Fibroblast of pulmonary artery (primary cell): Measurements from ENCODE around the gene FMO1.
A peak's percentile ranks its signal among the peaks of the same experiment; 100 is the strongest.

Experiments used
- DNase-seq: peaks from one replicate; pipeline ENCODE4 v3.0.0-alpha.2; 2010; ENCODE audit warnings: low read depth
- H3K4me3 ChIP-seq: replicated peaks from 2 replicates; pipeline ENCODE4 v1.5.1; 2011; ENCODE audit warnings: low read depth, mild to moderate bottlenecking, control low read depth, low read length, moderate library complexity
- TF ChIP-seq, protein P1 (sequence below): IDR thresholded peaks from 2 replicates; pipeline ENCODE4 v1.5.1; 2011; ENCODE audit warnings: mild to moderate bottlenecking, control low read depth, low read length, inconsistent platforms; ENCODE audit errors: missing control alignments

Gene FMO1

DNA sequence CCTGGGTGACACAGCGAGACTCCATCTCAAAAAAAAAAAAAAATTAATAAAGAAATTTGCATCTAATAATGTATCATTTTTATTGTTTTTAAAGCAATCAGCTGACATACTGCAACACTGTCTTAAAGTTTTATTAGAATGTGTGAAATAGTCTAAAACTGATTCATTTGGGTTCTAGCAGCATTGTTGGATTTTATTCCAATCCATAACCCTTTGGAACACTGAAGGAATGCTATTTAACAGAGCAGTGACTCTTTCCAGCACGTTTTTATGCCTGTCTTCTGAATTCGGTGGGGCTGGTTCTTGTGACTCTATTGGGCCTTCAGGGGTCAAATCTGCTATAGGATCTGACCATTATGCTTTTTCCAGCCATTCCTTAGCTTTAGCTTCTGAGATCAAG, 47.5 kb downstream of the FMO1 start:
- DNase-seq: no peak
- H3K4me3 ChIP-seq: no peak overlapping the region
- TF ChIP-seq, protein P1, sequence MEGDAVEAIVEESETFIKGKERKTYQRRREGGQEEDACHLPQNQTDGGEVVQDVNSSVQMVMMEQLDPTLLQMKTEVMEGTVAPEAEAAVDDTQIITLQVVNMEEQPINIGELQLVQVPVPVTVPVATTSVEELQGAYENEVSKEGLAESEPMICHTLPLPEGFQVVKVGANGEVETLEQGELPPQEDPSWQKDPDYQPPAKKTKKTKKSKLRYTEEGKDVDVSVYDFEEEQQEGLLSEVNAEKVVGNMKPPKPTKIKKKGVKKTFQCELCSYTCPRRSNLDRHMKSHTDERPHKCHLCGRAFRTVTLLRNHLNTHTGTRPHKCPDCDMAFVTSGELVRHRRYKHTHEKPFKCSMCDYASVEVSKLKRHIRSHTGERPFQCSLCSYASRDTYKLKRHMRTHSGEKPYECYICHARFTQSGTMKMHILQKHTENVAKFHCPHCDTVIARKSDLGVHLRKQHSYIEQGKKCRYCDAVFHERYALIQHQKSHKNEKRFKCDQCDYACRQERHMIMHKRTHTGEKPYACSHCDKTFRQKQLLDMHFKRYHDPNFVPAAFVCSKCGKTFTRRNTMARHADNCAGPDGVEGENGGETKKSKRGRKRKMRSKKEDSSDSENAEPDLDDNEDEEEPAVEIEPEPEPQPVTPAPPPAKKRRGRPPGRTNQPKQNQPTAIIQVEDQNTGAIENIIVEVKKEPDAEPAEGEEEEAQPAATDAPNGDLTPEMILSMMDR: no peak

DNA sequence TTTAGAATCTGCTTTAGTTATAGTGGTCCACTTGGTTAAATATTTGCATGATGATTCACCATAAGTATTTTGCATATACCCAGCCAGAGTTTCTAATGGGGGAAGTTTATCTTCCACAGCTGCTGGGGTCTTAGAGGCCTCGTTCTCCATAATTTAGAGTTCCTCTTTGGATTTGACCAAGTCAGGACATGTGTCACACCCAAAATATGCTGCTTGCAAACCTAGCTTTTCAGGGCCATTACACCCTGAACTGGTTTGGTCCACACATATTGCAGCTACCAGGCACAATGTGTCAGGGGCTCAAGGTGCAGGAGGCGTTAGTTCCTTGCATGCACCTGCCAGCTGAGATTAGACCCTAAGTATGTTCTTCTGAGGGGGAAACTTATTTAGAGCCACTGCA, 48.6 kb downstream of the FMO1 start:
- TF ChIP-seq, protein P1: no peak
- DNase-seq: no peak
- no peak overlapping the region for H3K4me3 ChIP-seq

DNA sequence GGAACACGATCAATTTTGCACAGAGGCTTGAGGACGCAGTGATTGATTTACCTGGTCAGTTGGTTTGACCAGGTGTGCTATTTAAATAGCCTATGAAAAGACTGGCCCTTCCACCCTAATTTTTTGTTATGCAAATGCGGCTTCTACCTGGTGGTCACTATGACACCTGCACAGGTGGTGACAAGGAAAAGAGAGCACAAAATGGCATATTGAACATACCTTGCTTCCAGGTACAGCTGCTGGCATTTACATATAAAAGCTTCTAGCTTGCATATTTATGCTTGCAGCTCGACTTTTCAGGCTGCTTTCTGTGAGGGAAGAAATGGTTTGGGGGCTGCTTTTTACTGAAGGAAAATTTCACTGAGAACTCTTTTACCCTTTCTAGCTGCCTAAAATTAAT, 50.4 kb downstream of the FMO1 start:
- no peak overlapping the region for H3K4me3 ChIP-seq
- DNase-seq: no peak
- TF ChIP-seq, protein P1: no peak

DNA sequence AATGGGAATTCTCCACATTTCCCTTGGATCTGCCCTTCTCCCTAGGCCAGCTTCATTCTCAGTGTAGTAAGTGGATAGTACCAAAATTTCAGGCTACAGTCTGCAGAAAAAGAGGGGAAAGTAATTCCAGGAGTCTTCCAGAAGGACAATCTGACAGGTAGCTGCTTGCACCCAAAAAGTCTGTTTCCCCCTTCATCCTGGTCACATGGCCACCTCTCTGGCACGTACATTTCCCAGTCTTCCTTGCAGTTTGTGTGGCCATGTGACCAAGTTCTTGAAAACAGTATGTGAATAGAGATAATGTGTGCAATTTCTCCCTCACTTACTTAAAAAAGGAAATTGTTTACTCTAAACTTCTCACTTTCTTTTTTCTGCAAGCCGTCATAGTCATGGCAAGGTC, 51.0 kb downstream of the FMO1 start:
- TF ChIP-seq, protein P1: no peak
- no peak overlapping the region for H3K4me3 ChIP-seq
- DNase-seq: no peak

DNA sequence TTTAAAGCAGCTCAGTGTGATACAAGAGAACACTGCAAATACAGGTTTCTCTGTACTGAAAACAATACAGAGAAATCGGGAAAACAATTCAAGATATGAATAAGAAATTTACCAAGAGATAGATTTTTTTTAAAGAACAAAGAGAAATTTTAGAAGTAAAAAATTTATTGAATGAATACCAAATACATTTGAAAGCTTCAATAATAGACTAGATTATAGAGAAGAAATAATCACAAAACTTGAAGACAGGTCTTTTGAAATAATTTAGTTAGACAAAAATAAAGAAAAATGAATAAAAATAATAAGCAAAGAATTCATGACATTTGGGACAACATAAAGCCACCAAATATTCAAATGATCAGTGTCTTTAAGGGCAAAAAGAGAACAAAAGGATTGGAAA, 52.1 kb downstream of the FMO1 start:
- no peak for DNase-seq
- TF ChIP-seq, protein P1: no peak
- no peak overlapping the region for H3K4me3 ChIP-seq

DNA sequence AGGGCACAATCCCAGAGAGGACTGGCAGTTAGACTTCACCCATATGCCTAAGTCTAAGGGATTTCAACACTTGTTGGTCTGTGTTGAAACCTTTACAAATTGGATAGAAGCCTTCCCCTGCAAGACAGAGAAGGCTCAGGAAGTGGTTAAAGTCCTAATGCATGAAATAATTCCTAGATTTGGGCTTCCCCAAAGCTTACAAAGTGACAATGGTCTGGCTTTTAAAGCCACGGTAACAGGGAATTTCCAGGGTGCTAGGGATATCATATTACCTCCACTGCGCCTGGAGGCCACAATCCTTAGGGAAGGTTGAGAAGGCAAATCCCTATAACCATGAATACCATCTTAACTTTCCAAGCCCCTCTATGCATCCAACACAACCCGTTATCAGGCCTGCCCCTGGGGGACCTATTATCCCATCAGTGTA, 62.4 kb downstream of the FMO1 start:
- TF ChIP-seq, protein P1: no peak
- no peak overlapping the region for H3K4me3 ChIP-seq
- peak; percentile 14 for DNase-seq

DNA sequence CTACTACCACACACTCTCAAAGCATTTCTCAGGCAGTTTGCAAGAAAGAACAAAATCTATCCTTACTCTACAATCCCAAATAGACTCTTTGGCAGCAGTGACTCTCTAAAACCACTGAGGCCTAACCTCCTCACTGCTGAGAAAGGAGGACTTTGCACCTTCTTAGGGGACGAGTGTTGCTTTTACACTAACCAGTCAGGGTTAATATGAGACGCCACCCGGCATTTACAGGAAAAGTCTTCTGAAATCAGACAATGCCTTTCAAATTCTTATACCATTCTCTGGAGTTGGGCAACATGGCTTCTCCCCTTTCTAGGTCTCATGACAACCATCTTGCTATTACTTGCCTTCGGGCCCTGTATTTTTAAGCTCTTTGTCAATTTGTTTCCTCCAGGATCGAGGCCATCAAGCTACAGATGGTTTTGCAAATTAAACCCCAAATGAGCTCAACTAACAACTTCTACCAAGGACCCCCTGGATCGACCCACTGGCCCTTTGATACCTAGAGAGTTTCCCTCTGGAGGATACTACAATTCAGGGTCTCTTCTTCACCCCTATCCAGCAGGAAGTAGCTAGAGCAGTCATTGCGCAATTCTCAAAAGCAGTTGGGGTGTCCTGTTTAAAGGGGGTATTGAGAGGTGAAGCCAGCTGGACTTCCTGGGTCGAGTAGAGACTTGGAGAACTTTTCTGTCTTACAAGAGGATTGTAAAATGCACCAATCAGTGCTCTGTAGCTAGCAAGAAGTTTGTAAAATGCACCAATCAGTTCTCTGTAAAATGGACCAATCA, 63.7 kb downstream of the FMO1 start:
- TF ChIP-seq, protein P1: no peak
- no peak for DNase-seq
- H3K4me3 ChIP-seq: no peak overlapping the region
